Head of caudate nucleus (tissue), 42 donors: ENCODE data around the gene B3GALNT1.
"Not testable (repeated sequence)": the region's sequence is repeated elsewhere in the genome, so short reads cannot be mapped to it uniquely, and the experiment has no call there.

Experiments
- DNase-seq, 42 donors: peaks; one replicate each; pipeline versions ENCODE4 v3.0.0 to v3.0.0-alpha.2; 2020 to 2021; ENCODE audit warnings: mixed read lengths in 7 of 42
- intact Hi-C: fragments of 100-400 bp; cut with DNase I; formaldehyde crosslinking; loops from one replicate; pipeline ENCODE4 v1.15.0; 2022

The B3GALNT1 gene

GRCh38 chr3:161038725-161039124 is 66.4 kb downstream of the B3GALNT1 start:
- intact Hi-C loops, result no loop called here
- DNase-seq, result no peak

GRCh38 chr3:161035711-161036110 is 69.4 kb downstream of the B3GALNT1 start:
- intact Hi-C loops, result no loop called here
- no peak for DNase-seq

GRCh38 chr3:161034913-161035550 is 70.1 kb downstream of the B3GALNT1 start:
- intact Hi-C loops, result not testable (repeated sequence)
- peak in 2 of 42 donors; percentile 12 to 24 for DNase-seq
